GM11168 (cell line): ENCODE data around the gene SORBS2.
"Not testable (repeated sequence)": the region's sequence is repeated elsewhere in the genome, so short reads cannot be mapped to it uniquely, and the experiment has no call there.

ENCODE experiments used
- in situ Hi-C: fragments of 300-500 bp; cut with MboI; formaldehyde crosslinking; loops from one replicate; pipeline ENCODE4 v1.12.0; 2022; ENCODE audit warnings: low sequenced_read_pairs; ENCODE audit not compliant: unreplicated experiment

SORBS2 gene

DNA sequence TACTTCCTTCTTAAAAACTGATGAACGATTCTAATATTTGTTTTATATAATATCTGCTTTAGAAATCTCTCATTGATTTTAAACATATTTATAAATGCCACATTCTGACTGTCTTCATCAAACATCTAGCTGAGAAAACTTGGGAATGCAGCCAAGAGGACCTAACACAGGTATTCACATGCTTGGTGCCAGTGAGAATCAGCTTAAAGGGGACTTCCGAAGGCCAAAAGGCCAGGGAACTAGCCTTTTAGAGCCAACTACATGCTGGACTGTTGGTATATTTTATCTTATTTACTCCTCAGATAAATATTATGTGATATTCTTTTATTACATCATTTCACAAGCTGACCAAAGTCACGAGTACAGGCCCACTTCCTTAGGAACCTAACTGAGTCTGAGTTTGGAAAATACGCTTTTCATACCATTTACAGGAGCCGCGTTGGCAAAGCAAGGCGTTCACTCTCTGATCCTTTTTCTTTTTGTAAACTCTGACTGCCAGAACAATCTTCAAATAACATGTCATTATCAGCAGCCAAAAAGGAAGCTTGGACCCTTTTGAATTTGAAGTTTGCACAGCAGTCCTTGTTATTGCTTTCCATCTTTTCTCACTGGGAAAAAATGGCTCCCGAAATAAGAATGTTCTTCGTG, 235.6 kb downstream of the SORBS2 start:
- in situ Hi-C loops = no loop called here

GRCh38 chr4:185573651-185574199, 238.3 kb downstream of the SORBS2 start:
- in situ Hi-C loops = no loop called here

DNA sequence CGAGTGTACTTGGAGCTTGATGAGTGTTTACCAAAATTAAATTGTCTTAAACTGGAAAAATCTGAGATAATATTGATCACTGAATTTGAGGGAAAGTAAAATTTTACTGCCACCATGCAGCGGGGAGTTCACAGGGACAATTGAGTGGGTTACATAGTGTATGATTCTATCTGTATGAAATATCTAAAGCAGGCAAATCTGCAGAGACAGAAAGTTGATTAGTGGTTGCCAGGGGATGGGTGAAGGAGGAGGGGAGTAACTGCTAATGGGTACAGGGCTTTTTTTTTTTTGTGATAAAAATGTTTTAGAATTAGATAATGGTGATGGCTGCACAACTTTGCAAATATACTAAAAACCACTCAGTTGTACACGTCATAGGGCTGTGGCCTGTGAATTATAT, 241.3 kb downstream of the SORBS2 start:
- in situ Hi-C loops = no loop called here

DNA sequence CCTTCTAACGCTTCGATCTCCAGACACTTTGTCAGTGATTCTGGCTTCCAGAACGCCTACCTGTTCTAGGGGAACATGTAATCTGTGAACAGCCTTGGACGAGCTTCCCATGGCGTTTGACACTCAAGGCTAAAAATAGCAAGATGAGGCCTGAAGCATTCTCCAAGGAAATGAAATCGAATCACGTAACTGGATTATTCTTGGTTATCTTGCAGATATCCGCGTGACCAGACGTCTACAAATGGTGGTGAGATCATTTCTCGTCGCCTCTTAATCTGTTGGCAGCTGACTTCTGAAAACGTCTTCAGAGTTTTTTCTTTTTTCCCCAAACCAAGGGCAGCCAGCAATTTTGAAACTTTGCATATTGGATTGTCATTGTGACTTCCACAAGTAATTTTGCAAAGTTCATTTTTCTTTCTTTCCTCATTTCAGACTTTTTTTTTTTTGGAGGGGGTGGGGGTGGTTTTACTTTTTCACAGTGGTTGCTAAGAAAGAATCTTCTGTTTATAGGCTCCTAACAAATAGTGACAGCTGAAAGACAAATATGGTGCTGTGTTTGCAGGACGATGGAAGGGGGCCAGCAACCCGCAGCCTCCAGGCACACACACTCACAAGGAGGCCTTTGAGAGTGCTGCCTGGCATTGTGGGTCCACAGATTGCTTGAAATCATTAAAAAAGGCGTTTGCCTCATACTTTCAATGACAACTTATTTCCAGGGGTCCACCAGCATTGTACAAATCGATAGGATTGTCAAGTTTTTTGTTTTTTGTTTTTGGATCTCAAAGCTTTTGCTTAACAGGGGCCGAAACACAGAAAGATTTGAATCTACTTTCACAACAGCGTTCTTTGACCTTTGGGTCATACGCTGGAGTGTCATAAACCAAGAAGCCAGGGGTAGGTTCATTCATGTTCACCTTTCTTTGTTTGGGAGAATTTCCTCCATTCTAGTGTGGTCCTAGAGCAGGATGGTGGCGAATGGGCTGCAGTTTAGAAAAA, 244.3 kb downstream of the SORBS2 start:
- in situ Hi-C loops = no loop called here

DNA sequence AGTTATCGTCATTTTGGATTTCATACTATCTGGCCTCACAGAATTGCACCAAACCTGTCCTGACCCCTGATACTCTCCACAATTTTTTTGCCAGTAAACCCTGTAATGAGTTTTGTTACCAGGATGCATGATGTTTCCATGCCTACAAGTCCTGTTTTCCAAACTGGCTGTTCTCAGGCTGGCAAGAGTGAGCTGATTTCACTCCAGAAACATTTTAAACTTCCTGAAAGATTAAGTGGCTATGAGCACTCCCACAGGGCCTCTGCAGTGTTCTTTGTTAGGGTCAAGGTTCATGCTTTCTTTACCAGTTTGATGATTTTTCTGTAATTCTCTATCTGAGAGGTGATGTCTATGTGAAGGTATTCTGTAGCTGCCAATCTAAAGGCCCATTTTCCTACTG, 245.0 kb downstream of the SORBS2 start:
- in situ Hi-C loops = no loop called here

- in situ Hi-C loops = no loop called here
These were observed 245.6 kb downstream of the SORBS2 start for GRCh38 chr4:185566425-185566824.

DNA sequence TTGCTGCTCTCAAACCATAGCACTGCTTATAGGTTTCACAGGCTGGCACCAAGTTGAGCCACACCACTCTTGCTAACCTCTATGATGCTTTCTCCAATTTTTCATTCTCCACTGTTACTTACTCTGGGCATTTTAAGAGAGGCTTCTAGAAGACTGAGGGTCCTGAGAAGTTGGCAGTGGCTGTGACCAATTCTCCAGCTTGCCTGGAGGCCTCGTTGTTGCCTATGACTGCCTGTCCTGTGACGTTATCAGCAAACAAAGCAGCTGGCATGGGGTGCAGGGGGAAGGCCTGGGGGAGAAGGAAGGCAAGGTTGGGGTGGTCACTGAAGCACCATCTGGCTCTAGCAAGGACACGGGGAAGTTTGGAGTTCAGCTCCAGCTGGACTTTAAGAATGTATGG, 246.3 kb downstream of the SORBS2 start:
- in situ Hi-C loops = no loop called here

GRCh38 chr4:185564349-185564748, 247.6 kb downstream of the SORBS2 start:
- in situ Hi-C loops = no loop called here

DNA sequence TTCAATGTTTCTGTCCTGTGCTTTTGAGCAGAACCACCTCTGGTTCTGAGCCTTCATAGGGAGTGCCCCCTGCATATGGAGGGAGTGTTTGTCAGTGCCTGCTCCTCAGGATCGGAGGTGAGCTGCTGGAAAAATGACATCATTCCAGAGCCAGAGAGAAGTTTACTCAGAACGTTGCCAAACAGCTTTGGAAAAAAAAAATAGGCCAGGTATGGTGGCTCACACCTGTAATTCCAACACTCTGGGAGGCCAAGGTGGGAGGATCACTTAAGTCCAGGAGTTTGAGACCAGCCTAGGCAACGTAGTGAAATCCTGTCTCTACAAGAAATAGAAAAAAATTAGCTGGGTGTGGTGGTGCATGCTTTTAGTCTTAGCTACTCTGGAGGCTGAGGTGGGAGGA, 249.5 kb downstream of the SORBS2 start:
- in situ Hi-C loops = no loop called here

GRCh38 chr4:185560316-185560715, 251.7 kb downstream of the SORBS2 start:
- in situ Hi-C loops = no loop called here

GRCh38 chr4:185559915-185560281, 252.1 kb downstream of the SORBS2 start:
- in situ Hi-C loops = no loop called here

- in situ Hi-C loops = not testable (repeated sequence)
These were observed 252.6 kb downstream of the SORBS2 start for GRCh38 chr4:185559251-185559914.

GRCh38 chr4:185554365-185555126, 257.4 kb downstream of the SORBS2 start:
- in situ Hi-C loops = no loop called here

- in situ Hi-C loops = no loop called here
These were observed 259.7 kb downstream of the SORBS2 start for GRCh38 chr4:185552254-185552653.

DNA sequence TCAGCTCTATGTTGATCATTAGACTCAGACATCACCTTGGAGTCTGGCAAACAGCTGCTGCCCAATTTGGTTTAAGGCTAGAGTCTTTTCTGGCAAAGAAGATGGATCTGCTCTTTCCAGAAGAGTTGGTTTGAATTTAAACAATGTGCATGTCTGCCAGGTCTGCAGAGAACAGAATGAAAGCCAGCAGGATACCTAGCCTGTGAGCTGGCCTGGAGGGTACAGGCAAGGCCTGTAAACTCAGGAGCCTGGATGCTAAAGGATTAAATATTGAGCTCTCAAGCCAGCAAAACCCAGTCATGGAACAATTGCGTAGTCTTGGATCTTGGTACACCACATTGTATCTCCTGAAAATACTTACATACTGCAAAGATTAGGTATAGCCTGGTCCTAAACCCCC, 261.1 kb downstream of the SORBS2 start:
- in situ Hi-C loops = no loop called here

DNA sequence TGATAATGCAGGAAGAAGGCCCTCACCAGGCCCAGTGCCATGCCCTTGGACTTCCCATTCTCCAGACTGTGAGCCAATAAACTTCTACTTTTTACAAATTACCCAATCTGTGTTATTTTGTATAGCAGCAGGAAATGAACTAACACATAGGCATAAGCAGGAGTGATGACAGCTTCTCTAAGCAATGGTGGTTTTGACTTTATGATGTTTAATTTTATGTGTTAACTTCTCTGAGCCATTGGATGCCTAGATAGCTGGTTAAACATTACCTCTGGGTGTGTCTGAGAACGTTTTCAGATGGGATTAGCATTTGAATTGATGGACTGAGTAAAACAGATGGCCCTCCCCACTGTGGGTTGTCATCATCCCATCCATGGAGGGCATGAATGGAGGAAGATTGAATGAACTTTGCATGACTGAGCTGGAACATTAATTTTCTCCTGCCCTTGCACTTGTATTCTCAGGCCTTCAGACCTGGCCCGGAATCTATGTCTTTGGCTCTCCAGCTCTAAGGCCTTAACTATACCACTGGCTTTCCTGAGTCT, 262.8 kb downstream of the SORBS2 start:
- in situ Hi-C loops = no loop called here

- in situ Hi-C loops = no loop called here
These were observed 263.4 kb downstream of the SORBS2 start for GRCh38 chr4:185548587-185548986.

DNA sequence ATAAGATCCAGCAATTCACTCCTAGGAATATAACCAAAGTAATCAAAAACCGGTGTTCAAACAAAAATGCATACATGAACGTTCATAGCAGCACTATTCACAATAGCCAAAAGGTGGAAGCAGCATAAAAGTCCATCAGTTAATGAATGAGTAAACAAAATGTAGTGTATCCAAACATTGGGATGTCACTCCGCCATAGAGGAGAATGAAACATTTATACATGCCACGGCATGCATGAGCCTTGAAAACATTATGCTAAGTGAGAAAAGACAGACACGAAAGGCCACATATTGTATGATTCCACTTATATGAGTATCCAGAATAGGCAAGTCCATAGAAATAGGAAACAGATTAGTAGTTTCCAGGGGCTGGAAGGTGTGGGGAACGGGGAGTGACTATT, 265.7 kb downstream of the SORBS2 start:
- in situ Hi-C loops = no loop called here

DNA sequence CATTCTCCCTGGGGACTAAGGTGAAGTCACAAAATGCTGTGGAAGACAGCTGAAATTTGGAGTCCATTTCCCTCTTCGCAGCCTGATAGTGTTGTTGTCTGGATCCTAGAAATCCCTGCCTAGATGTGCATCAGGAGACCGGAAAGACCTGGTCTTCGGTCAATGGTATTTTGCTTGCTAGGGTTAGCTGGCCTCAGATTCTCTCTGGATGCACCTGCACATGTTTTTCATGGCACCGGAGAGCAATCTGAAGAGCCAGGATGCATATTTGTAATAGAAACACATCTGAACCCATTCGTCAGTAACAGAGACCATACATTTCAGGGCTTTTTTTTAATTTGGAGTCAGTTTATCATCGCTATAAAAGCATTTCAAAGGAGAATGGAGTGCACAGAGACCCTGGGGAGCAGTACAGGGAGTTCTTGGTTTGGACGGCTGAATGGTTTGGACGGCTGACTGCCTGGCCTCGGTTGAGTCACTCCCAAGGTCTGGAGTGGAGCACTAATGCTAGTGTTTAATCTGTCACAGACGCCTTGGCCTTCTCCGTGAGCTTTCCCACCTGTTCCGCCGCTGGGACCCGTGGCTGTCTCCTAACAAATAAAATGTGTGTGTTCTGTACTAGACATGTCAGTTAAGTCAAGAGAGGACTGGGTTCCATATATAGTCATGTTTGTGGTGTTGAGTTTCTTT, 269.2 kb downstream of the SORBS2 start:
- in situ Hi-C loops = no loop called here
